Esophagus muscularis mucosa (tissue), 4 donors: Measurements from ENCODE around the gene LRRN1. TPM values are rescaled to one million over a fixed set of nuclear protein-coding genes. Genes with fewer than 3 reads are reported as not detected.

Source experiments
- DNase-seq: peaks from one replicate; pipeline ENCODE4 v3.0.0-alpha.2; 2017; ENCODE audit errors: extremely low spot score
- H3K27ac ChIP-seq, 4 donors: fragments of 200-600 bp; sonication (generic); replicated peaks in 1 of 4; 1 replicate in 3 of 4; 2 replicates in 1 of 4; pipeline ENCODE4 v1.5.1; 2016 to 2019; ENCODE audit warnings: mild to moderate bottlenecking in 1 of 4
- H3K27me3 ChIP-seq, 4 donors: fragments of 200-600 bp; sonication (generic); one replicate each; pipeline versions ENCODE4 v1.5.1 to v1.6.0; 2016 to 2019
- H3K36me3 ChIP-seq, 4 donors: fragments of 200-600 bp; sonication (generic); one replicate each; pipeline ENCODE4 v1.5.1; 2016 to 2019
- H3K4me1 ChIP-seq, 4 donors: fragments of 200-600 bp; sonication (generic); one replicate each; pipeline ENCODE4 v1.5.1; 2016 to 2019
- H3K4me3 ChIP-seq, 4 donors: fragments of 200-600 bp; sonication (generic); 1 replicate in 2 of 4; 2 replicates in 2 of 4; pipeline ENCODE4 v1.5.1; 2016 to 2019; ENCODE audit warnings: mild to moderate bottlenecking in 4 of 4, moderate library complexity in 1 of 4
- H3K9me3 ChIP-seq, 4 donors: fragments of 200-600 bp; sonication (generic); 1 replicate in 3 of 4; 2 replicates in 1 of 4; pipeline ENCODE4 v1.5.1; 2016 to 2019
- EP300 ChIP-seq: sonication (generic); formaldehyde crosslinking; IDR thresholded peaks from one replicate; pipeline ENCODE4 v1.6.1; 2017; ENCODE audit warnings: antibody characterized with exemption
- POLR2A ChIP-seq: fragments of 450-650 bp; IDR thresholded peaks from one replicate; pipeline ENCODE4 v1.6.1; 2017; ENCODE audit warnings: antibody characterized with exemption, moderate library complexity, mild to moderate bottlenecking, low read depth
- POLR2AphosphoS5 ChIP-seq, 2 donors: sonication (generic); formaldehyde crosslinking; IDR thresholded peaks; one replicate each; pipeline ENCODE4 v1.6.1; 2017; ENCODE audit warnings: antibody characterized with exemption in 2 of 2
- WGBS: methylation state at CpG from one replicate; pipeline ENCODE4 v1.1.5; 2018; 5-methylcytosine and 5-hydroxymethylcytosine counted together
- intact Hi-C: fragments of 100-400 bp; cut with DNase I; formaldehyde crosslinking; loops from one replicate; pipeline ENCODE4 v1.15.1; 2023
- total RNA-seq, 4 donors: library from RNA; depleted of rRNA; stranded (reverse); fragments of >200 nt; gene quantifications; one replicate each; pipeline versions ENCODE4 v1.1.0 to v1.2.1, GENCODE V29; 2016
- TF ChIP-seq, protein P1 (sequence below), 3 experiments: fragments of 200-600 bp in 2 of 3; fragments of 450-650 bp in 1 of 3; sonication (generic) in 2 of 3; IDR thresholded peaks; one replicate each; pipeline ENCODE4 v1.5.1; 2017 to 2019; ENCODE audit warnings: antibody characterized with exemption in 3 of 3, mild to moderate bottlenecking in 2 of 3, moderate library complexity in 1 of 3

LRRN1 gene
- total RNA-seq, 4 donors from 2014 or later: 0.83 to 4.6 (median 2.7) TPM

- TF ChIP-seq EP300 (no peak), POLR2AphosphoS5 (IDR thresholded peaks at IDR 0.05) (no peak), POLR2A (no peak)
- TF ChIP-seq, protein P1, sequence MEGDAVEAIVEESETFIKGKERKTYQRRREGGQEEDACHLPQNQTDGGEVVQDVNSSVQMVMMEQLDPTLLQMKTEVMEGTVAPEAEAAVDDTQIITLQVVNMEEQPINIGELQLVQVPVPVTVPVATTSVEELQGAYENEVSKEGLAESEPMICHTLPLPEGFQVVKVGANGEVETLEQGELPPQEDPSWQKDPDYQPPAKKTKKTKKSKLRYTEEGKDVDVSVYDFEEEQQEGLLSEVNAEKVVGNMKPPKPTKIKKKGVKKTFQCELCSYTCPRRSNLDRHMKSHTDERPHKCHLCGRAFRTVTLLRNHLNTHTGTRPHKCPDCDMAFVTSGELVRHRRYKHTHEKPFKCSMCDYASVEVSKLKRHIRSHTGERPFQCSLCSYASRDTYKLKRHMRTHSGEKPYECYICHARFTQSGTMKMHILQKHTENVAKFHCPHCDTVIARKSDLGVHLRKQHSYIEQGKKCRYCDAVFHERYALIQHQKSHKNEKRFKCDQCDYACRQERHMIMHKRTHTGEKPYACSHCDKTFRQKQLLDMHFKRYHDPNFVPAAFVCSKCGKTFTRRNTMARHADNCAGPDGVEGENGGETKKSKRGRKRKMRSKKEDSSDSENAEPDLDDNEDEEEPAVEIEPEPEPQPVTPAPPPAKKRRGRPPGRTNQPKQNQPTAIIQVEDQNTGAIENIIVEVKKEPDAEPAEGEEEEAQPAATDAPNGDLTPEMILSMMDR (IDR thresholded peaks at IDR 0.05): no peak
- WGBS: 70% methylated on average over 3 of the region's 3 CpGs
- H3K4me1 ChIP-seq: no peaks in the 10 kb centered on the region
- peaks cover 0 to 4% (median 0%) of the 10 kb centered on the region in 4 donors for H3K36me3 ChIP-seq
- H3K27ac ChIP-seq: no peak overlapping the region
- intact Hi-C loops: no loop called here
- peaks cover 0 to 13% (median 5%) of the 10 kb centered on the region in 4 donors for H3K9me3 ChIP-seq
- DNase-seq: no peak
- no peak overlapping the region for H3K4me3 ChIP-seq
- H3K27me3 ChIP-seq: no peaks in the 10 kb centered on the region
Measured at GRCh38 chr3:3771094-3771493, 28.1 kb upstream of the LRRN1 start.

- intact Hi-C loops: no loop called here
- DNase-seq: no peak
- no peak overlapping the region for H3K27ac ChIP-seq
- 75% methylated on average over 1 of the region's 1 CpG for WGBS
- TF ChIP-seq POLR2A (no peak), POLR2AphosphoS5 (IDR thresholded peaks at IDR 0.05) (no peak), EP300 (no peak)
- TF ChIP-seq, protein P1 (IDR thresholded peaks at IDR 0.05): no peak
- H3K27me3 ChIP-seq: no peaks in the 10 kb centered on the region
- H3K4me3 ChIP-seq: no peak overlapping the region
- H3K36me3 ChIP-seq: peaks cover 0 to 9% (median 0%) of the 10 kb centered on the region in 4 donors
- no peaks in the 10 kb centered on the region for H3K4me1 ChIP-seq
- H3K9me3 ChIP-seq: peaks cover 0 to 15% (median 5%) of the 10 kb centered on the region in 4 donors
Measured at GRCh38 chr3:3771567-3771966, 27.7 kb upstream of the LRRN1 start.

DNA sequence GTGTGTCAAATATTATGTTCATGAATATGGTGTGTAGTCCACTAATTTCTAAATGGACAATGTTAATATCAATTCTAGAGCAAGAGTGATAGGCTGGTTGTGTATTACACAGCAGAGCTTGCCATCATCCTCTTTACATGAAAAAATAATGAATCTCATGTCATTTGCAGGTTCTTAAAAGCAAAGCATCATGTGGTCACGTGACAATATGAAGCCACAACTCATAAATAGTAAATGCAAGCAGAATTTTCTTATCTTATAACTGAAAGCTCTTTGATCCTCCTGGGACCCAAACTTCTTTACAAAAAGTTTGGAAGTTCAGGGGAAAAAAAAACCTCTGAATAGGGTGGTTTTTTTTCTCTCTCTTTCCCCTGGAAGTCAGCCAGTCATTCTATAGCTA is 26.9 kb upstream of the LRRN1 start:
- H3K27ac ChIP-seq: no peak overlapping the region
- TF ChIP-seq, protein P1 (IDR thresholded peaks at IDR 0.05): no peak
- TF ChIP-seq EP300 (no peak), POLR2A (no peak), POLR2AphosphoS5 (IDR thresholded peaks at IDR 0.05) (no peak)
- intact Hi-C loops: no loop called here

GRCh38 chr3:3772920-3773319 is 26.3 kb upstream of the LRRN1 start:
- intact Hi-C loops: no loop called here
- no peak overlapping the region for H3K27ac ChIP-seq
- WGBS: 77% methylated on average over 7 of the region's 7 CpGs
- no peak for TF ChIP-seq POLR2AphosphoS5 (IDR thresholded peaks at IDR 0.05)
- no peak for TF ChIP-seq POLR2A
- TF ChIP-seq, protein P1 (IDR thresholded peaks at IDR 0.05): no peak
- TF ChIP-seq EP300: no peak
- H3K9me3 ChIP-seq: peaks cover 0 to 15% (median 5%) of the 10 kb centered on the region in 4 donors
- H3K27me3 ChIP-seq: no peaks in the 10 kb centered on the region
- no peak overlapping the region for H3K4me3 ChIP-seq
- H3K4me1 ChIP-seq: no peaks in the 10 kb centered on the region
- no peak for DNase-seq
- peaks cover 0 to 9% (median 0%) of the 10 kb centered on the region in 4 donors for H3K36me3 ChIP-seq

More for the DNA sequence above, 26.9 kb upstream of the LRRN1 start:
- no peak overlapping the region for H3K4me3 ChIP-seq
- no peaks in the 10 kb centered on the region for H3K27me3 ChIP-seq
- peaks cover 0 to 15% (median 5%) of the 10 kb centered on the region in 4 donors for H3K9me3 ChIP-seq
- H3K4me1 ChIP-seq: no peaks in the 10 kb centered on the region
- WGBS: 89% methylated on average over 1 of the region's 1 CpG
- DNase-seq: no peak
- peaks cover 0 to 9% (median 0%) of the 10 kb centered on the region in 4 donors for H3K36me3 ChIP-seq

DNA sequence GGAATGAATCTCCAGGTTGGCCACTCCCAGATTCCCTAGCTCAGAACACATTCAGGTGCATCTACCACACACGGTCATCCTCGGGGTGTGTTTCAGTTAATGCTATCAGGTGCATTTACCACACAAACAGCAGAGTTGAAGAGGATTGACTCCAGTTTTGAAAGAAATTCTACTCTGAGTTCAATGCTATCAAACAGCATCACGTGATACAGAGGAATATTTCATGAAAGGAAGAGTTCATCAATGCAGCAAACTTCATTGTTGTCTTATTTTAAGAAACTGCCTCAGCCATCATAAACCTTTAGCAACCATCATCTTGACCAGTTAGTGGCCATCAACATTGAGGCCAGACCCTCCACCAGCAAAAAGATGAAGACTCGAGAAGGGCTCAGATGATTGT is 22.6 kb upstream of the LRRN1 start:
- intact Hi-C loops: no loop called here
- TF ChIP-seq, protein P1 (IDR thresholded peaks at IDR 0.05): no peak
- TF ChIP-seq EP300: no peak
- no peak for TF ChIP-seq POLR2AphosphoS5 (IDR thresholded peaks at IDR 0.05)
- TF ChIP-seq POLR2A: no peak
- H3K27ac ChIP-seq: no peak overlapping the region
- no peaks in the 10 kb centered on the region for H3K4me1 ChIP-seq
- WGBS: 99% methylated on average over 4 of the region's 4 CpGs
- no peak overlapping the region for H3K4me3 ChIP-seq
- H3K9me3 ChIP-seq: peaks cover 0 to 15% (median 5%) of the 10 kb centered on the region in 4 donors
- no peaks in the 10 kb centered on the region for H3K27me3 ChIP-seq
- H3K36me3 ChIP-seq: peaks cover 0 to 9% (median 0%) of the 10 kb centered on the region in 4 donors
- DNase-seq: no peak
